RWPE1 (cell line): ENCODE results near the gene AHI1.
A peak's percentile ranks its signal among the peaks of the same experiment; 100 is the strongest.

Source experiments
- CTCF ChIA-PET: fragments of 350-600 bp; sonication (Branson Sonifier 250); formaldehyde crosslinking; extraction: SDS; loops from one replicate; lab custom pipeline; 2021; lab: Yijun Ruan, JAX
- POLR2A ChIA-PET: fragments of 400-600 bp; formaldehyde crosslinking; extraction: SDS; loops from one replicate; lab custom pipeline; 2020; ENCODE audit warnings: antibody characterized with exemption; ENCODE audit not compliant: low non-redundant PET; lab: Yijun Ruan, JAX
- DNase-seq: peaks from one replicate; pipeline ENCODE4 v3.0.0; 2012; ENCODE audit warnings: low spot score
- H3K27ac ChIP-seq: fragments of 450-650 bp; 2 replicates; pipeline ENCODE4 v1.5.1; 2017
- TF ChIP-seq, protein P1 (sequence below): fragments of 450-650 bp; conservative IDR thresholded peaks from 2 replicates; pipeline ENCODE4 v1.5.1; 2017; ENCODE audit warnings: low read depth, mild to moderate bottlenecking

The AHI1 gene

DNA sequence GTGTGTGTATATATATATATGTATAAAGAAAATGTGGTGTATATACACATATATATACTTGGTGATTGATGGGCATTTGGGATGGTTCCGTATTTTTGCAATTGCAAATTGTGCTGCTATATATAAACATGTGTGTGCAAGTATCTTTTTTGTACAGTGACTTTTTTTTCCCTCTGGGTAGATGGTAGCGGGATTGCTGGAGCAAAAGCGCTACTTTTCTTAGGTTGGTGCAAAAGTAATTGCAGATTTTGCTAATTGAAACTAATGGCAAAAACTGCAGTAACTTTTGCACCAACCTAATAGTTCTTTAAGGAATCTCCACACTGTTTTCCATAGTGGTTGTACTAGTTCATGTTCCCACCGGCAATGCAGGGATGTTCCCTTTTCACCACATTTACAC is 135.4 kb downstream of the AHI1 start:
- ChIA-PET CTCF (no interaction called here), POLR2A (no interaction called here)
- TF ChIP-seq, protein P1, sequence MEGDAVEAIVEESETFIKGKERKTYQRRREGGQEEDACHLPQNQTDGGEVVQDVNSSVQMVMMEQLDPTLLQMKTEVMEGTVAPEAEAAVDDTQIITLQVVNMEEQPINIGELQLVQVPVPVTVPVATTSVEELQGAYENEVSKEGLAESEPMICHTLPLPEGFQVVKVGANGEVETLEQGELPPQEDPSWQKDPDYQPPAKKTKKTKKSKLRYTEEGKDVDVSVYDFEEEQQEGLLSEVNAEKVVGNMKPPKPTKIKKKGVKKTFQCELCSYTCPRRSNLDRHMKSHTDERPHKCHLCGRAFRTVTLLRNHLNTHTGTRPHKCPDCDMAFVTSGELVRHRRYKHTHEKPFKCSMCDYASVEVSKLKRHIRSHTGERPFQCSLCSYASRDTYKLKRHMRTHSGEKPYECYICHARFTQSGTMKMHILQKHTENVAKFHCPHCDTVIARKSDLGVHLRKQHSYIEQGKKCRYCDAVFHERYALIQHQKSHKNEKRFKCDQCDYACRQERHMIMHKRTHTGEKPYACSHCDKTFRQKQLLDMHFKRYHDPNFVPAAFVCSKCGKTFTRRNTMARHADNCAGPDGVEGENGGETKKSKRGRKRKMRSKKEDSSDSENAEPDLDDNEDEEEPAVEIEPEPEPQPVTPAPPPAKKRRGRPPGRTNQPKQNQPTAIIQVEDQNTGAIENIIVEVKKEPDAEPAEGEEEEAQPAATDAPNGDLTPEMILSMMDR: no peak
- no peak for DNase-seq
- no peak overlapping the region for H3K27ac ChIP-seq

DNA sequence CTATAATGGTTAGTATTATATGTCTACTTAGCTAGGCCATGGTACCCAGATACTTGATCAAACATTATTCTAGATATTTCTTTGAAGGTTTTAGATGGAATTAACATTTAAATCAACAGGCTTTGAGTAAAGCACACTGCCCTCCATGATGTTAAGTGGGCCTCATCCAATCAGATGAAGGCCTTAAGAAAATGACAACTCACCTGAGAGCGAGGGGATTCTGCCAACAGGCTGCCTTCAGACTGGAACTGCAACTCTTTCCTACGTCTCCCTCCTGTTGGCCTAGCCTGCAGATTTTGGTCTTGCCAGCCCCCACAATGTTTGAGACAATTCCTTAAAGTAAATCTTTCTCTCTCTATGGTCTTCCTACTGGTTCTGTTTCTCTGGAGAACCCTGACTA is 137.3 kb downstream of the AHI1 start:
- TF ChIP-seq, protein P1: no peak
- CTCF ChIA-PET: no interaction called here
- POLR2A ChIA-PET: no interaction called here
- DNase-seq: no peak
- H3K27ac ChIP-seq: no peak overlapping the region

DNA sequence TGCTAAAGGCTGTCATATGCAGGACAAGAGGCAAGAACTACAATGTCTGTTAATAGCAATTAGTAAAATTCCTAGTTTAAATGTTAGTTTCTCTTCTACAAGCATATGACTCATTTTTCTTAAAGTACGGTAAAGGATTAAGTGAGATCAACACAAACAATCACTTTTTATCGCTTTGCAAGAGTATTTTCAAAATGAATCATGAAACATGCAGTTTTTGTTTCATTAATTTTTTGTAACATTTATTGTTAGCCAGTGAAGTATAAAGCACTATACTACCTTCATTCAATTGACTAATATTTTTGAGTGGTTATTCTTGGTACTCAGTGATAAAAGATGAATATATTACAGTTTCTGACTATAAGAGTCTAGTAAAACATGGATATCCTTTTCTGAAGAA is 138.6 kb downstream of the AHI1 start:
- CTCF ChIA-PET: no interaction called here
- H3K27ac ChIP-seq: no peak overlapping the region
- DNase-seq: peak; percentile 7
- POLR2A ChIA-PET: no interaction called here
- TF ChIP-seq, protein P1: no peak

DNA sequence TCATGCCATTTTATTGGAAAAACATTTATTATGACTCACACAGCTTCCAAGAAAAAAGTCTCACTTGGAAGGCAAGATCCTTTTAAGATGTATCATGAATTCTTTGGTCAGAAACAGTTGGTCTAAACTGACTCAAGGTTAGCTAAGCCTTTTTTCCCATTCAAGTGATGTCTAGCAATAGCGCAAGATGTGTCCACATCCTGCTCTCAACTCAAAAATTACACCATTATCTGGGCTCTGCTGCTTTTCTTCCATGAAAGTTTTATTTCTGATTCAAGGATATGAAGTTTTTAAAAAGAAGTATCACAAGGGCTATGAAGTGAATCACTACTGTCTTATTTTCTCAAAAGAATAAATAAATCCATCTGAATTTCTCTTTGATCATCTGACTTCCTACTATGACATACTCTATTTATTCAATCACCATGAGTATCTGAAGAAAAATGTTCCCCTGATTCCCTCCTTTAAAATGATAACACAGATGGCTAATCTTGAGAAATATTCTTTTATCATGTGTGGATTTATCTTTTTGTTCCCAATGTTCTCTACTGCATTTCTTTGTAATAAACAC is 139.2 kb downstream of the AHI1 start:
- POLR2A ChIA-PET: no interaction called here
- TF ChIP-seq, protein P1: no peak
- H3K27ac ChIP-seq: no peak overlapping the region
- CTCF ChIA-PET: no interaction called here
- DNase-seq: peak; percentile 26

DNA sequence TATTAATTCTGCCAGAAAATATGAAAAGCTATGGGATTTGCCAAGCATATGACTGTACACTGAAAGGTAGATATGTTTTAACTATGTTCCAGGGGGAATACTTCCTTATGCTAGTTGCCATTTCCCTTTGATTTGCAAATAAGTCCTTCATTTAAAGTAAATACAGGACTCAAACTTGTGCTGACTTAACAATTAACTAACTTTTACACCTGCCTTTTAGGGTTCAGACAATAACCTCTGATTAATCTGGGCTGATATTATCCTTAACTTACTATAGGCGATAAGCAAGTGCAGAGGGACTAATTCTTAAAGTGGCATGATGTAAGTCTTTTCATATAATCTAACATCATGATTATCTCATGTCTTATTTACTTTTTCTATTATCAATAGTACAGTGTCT is 143.1 kb downstream of the AHI1 start:
- DNase-seq: no peak
- POLR2A ChIA-PET: no interaction called here
- CTCF ChIA-PET: no interaction called here
- no peak overlapping the region for H3K27ac ChIP-seq
- TF ChIP-seq, protein P1: no peak

DNA sequence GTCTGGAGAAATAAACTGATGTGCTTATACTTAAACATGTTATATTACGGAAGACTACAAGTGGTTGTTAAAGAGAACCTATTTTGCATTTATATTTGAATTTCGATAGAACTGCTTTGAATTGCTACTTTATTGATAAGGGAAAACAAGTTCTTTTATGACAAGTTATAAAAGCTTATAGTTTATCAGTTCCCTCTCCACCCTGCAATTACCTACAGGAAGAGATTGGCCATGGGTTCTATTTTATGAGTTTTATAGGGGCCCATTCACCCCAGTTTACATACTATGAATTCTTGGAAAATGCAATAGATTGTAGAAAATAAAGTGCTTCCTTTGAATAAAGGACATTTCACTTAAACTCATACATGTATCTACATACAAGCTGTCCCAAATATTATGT is 144.4 kb downstream of the AHI1 start:
- ChIA-PET CTCF (interaction anchor here (0.7 kb wide), 1 partner anchor 176 kb away, joined by 3 read pairs; no protein-coding TSS in a partner anchor), POLR2A (no interaction called here)
- TF ChIP-seq, protein P1: no peak
- no peak for DNase-seq
- H3K27ac ChIP-seq: no peak overlapping the region
